Measurements from ENCODE around the gene MYL6B. TPM values are rescaled to one million over a fixed set of nuclear protein-coding genes. Genes with fewer than 3 reads are reported as not detected.

Gene MYL6B
- total RNA-seq, 2 experiments from 2014 or later, result 56.6 to 77.6 TPM

DNA sequence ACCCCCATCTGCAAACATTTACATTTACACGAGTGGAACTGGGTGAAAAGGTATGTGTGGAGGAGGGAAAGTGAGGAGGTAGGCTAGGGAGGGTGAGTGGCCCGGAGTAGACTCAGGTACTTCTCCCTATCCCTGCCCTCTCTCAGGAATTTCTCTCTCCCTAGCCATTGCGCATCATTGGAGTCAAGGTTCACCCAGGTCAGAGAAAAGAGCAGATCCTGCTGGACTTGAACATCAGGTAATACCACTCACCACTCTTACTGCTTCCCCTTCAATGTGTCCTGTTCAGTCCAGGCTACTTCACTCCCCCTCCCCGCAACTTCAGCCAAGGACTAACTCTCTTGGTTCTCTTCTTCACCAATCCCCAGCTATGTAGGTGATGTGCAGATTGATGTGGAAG lies 21.5 kb upstream of the MYL6B start:
- H3K9me2 ChIP-seq (ENCODE audit: insufficient read depth, low read length), result no peaks in the 10 kb centered on the region
- intact Hi-C loops (cut with micrococcal nuclease; ENCODE audit: unreplicated experiment), result no loop called here
- POLR2A ChIA-PET, result no interaction called here
- H3K4me3 ChIP-seq (ENCODE audit: low read depth, low read length, poor library complexity, severe bottlenecking), result no peak overlapping the region
- H3K9me3 ChIP-seq (ENCODE audit: low read length), result 0 out of 2 replicates have a peak, but pooled peaks cover 10% of the 10 kb centered on the region
- peaks cover 26% of the 10 kb centered on the region for H3K4me1 ChIP-seq (ENCODE audit: insufficient read depth, low read length, poor library complexity, severe bottlenecking)
- peaks cover 58% of the 10 kb centered on the region for H3K36me3 ChIP-seq (ENCODE audit: insufficient read depth, low read length)
- H3K27ac ChIP-seq (ENCODE audit: low read depth, low read length, poor library complexity, severe bottlenecking), result no peak overlapping the region
- CTCF ChIA-PET (ENCODE audit: unreplicated experiment), result no interaction called here
- H3K79me2 ChIP-seq (ENCODE audit: insufficient read depth, low read depth, low read length), result peaks cover 18% of the 10 kb centered on the region; the same call in 1 of the 2 replicates
- H2AFZ ChIP-seq (ENCODE audit: low read length), result no peak overlapping the region
- TF ChIP-seq, protein P1, sequence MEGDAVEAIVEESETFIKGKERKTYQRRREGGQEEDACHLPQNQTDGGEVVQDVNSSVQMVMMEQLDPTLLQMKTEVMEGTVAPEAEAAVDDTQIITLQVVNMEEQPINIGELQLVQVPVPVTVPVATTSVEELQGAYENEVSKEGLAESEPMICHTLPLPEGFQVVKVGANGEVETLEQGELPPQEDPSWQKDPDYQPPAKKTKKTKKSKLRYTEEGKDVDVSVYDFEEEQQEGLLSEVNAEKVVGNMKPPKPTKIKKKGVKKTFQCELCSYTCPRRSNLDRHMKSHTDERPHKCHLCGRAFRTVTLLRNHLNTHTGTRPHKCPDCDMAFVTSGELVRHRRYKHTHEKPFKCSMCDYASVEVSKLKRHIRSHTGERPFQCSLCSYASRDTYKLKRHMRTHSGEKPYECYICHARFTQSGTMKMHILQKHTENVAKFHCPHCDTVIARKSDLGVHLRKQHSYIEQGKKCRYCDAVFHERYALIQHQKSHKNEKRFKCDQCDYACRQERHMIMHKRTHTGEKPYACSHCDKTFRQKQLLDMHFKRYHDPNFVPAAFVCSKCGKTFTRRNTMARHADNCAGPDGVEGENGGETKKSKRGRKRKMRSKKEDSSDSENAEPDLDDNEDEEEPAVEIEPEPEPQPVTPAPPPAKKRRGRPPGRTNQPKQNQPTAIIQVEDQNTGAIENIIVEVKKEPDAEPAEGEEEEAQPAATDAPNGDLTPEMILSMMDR (conservative IDR thresholded peaks at IDR 0.05; ENCODE audit: low read length), result no peak
- H4K20me1 ChIP-seq (ENCODE audit: insufficient read depth, low read length), result no peaks in the 10 kb centered on the region
- no TSS peak for BruUV-seq (replicated peaks)
- no peak overlapping the region for H3K4me2 ChIP-seq (ENCODE audit: low read length)
- DNase-seq (ENCODE audit: low spot score), result no peak

DNA sequence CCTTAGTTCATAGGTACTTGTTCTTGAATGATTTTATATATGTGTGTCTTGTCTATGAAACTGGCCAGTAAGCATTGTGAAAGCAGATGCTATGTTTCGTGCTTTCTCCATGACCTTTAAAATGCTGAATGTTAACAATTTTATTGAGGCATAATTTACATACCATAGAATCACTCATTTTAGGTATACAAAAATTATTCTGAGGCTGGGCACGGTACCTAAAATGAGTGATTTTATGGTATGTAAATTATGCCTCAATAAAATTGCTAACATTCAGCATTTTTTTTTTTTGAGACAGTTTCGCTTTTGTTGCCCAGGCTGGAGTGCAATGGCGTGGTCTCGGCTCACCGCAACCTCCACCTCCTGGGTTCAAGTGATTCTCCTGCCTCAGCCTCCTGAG lies 17.5 kb upstream of the MYL6B start:
- no peak for DNase-seq (ENCODE audit: low spot score)
- intact Hi-C loops (cut with micrococcal nuclease; ENCODE audit: unreplicated experiment), result no loop called here
- Histone ChIP-seq H3K4me2 (ENCODE audit: low read length) (no peak overlapping the region), H3K4me3 (ENCODE audit: low read depth, low read length, poor library complexity, severe bottlenecking) (no peak overlapping the region), H2AFZ (ENCODE audit: low read length) (no peak overlapping the region), H3K79me2 (ENCODE audit: insufficient read depth, low read depth, low read length) (peaks cover under 1% of the 10 kb centered on the region; the same call in 1 of the 2 replicates), H3K27ac (ENCODE audit: low read depth, low read length, poor library complexity, severe bottlenecking) (no peak overlapping the region), H3K9me2 (ENCODE audit: insufficient read depth, low read length) (no peaks in the 10 kb centered on the region), H3K4me1 (ENCODE audit: insufficient read depth, low read length, poor library complexity, severe bottlenecking) (peaks cover 1% of the 10 kb centered on the region), H3K9me3 (ENCODE audit: low read length) (0 out of 2 replicates have a peak, but pooled peaks cover 10% of the 10 kb centered on the region), H3K36me3 (ENCODE audit: insufficient read depth, low read length) (peaks cover 98% of the 10 kb centered on the region), H4K20me1 (ENCODE audit: insufficient read depth, low read length) (no peaks in the 10 kb centered on the region)
- ChIA-PET POLR2A (no interaction called here), CTCF (ENCODE audit: unreplicated experiment) (no interaction called here)
- TF ChIP-seq, protein P1 (conservative IDR thresholded peaks at IDR 0.05; ENCODE audit: low read length), result no peak
- TF ChIP-seq EZH2phosphoT487 (IDR thresholded peaks at IDR 0.05; ENCODE audit: borderline replicate concordance, low read depth, low read length), result no peak
- BruUV-seq (replicated peaks), result no TSS peak

DNA sequence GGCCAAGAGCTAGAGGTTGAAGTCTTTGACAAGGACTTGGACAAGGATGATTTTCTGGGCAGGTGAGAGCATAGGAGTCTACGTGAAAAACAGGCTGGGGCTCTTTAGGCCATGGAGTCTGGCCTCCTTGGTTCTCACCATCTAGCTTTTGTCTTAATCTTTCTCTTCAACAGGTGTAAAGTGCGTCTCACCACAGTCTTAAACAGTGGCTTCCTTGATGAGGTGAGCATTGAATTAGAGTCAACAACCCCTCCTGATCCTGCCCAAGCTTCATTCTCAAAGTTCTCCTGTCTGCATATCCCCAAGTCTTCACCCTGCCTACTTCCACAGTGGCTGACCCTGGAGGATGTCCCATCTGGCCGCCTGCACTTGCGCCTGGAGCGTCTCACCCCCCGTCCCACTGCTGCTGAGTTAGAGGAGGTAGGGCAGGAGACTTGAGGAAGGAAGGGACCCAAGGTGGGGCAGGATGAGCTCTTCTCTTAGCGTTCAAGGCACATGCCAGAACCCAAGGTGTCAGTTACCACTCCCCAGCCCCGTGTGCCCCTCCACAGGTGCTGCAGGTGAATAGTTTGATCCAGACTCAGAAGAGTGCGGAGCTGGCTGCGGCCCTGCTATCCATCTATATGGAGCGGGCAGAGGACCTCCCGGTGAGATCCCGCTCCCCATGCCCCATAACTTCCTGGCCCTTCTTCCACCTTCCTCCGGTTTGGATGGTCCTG lies 14.4 kb upstream of the MYL6B start:
- TSS peak; percentile 43 for BruUV-seq (replicated peaks)
- intact Hi-C loops (cut with micrococcal nuclease; ENCODE audit: unreplicated experiment), result no loop called here
- POLR2A ChIA-PET, result interaction anchor here (0.6 kb wide), 2 partner anchors 13 to 524 kb away, joined by 5 to 8 read pairs; no protein-coding TSS in a partner anchor

More for the DNA sequence above, 14.4 kb upstream of the MYL6B start:
- Histone ChIP-seq H4K20me1 (ENCODE audit: insufficient read depth, low read length) (no peaks in the 10 kb centered on the region), H2AFZ (ENCODE audit: low read length) (no peak overlapping the region), H3K36me3 (ENCODE audit: insufficient read depth, low read length) (peaks cover 93% of the 10 kb centered on the region), H3K27ac (ENCODE audit: low read depth, low read length, poor library complexity, severe bottlenecking) (no peak overlapping the region), H3K4me3 (ENCODE audit: low read depth, low read length, poor library complexity, severe bottlenecking) (no peak overlapping the region), H3K4me2 (ENCODE audit: low read length) (no peak overlapping the region), H3K79me2 (ENCODE audit: insufficient read depth, low read depth, low read length) (no peaks in the 10 kb centered on the region), H3K9me3 (ENCODE audit: low read length) (no peaks in the 10 kb centered on the region), H3K9me2 (ENCODE audit: insufficient read depth, low read length) (no peaks in the 10 kb centered on the region), H3K4me1 (ENCODE audit: insufficient read depth, low read length, poor library complexity, severe bottlenecking) (no peaks in the 10 kb centered on the region)
- DNase-seq (ENCODE audit: low spot score), result no peak
- CTCF ChIA-PET (ENCODE audit: unreplicated experiment), result no interaction called here
- TF ChIP-seq, protein P1 (conservative IDR thresholded peaks at IDR 0.05; ENCODE audit: low read length), result no peak
- no peak for TF ChIP-seq EZH2phosphoT487 (IDR thresholded peaks at IDR 0.05; ENCODE audit: borderline replicate concordance, low read depth, low read length)
